Left lung (tissue), 10 donors: Measurements from ENCODE around the gene FPR1. TPM values are rescaled to one million over a fixed set of nuclear protein-coding genes. Genes with fewer than 3 reads are reported as not detected.
A peak's percentile ranks its signal among the peaks of the same experiment; 100 is the strongest.

Experiments
- ATAC-seq: fragments of 200-7000 bp; cut with Tn5 transposase; one replicate; pipeline ENCODE4 v1.9.1; 2020; ENCODE audit warnings: moderate library complexity
- DNase-seq, 4 donors: peaks; one replicate each; pipeline ENCODE4 v3.0.0-alpha.2; 2013 to 2020
- H3K27ac ChIP-seq, 2 donors: fragments of 200-600 bp; sonication (generic) in 1 of 2; one replicate each; pipeline versions ENCODE4 v1.5.0 to v1.8.0; 2020 to 2021
- H3K27me3 ChIP-seq, 2 donors: fragments of 200-600 bp; sonication (generic) in 1 of 2; one replicate each; pipeline versions ENCODE4 v1.5.0 to v1.8.0; 2020 to 2021
- H3K36me3 ChIP-seq, 2 donors: fragments of 200-600 bp; sonication (generic) in 1 of 2; one replicate each; pipeline versions ENCODE4 v1.5.0 to v1.8.0; 2020 to 2021
- H3K4me1 ChIP-seq, 2 donors: fragments of 200-600 bp; one replicate each; pipeline ENCODE4 v1.8.0; 2021
- H3K4me3 ChIP-seq, 2 donors: fragments of 200-600 bp; sonication (generic) in 1 of 2; one replicate each; pipeline versions ENCODE4 v1.5.0 to v1.8.0; 2020 to 2021; ENCODE audit warnings: mild to moderate bottlenecking in 1 of 2
- H3K9me3 ChIP-seq, 2 donors: fragments of 200-600 bp; sonication (generic) in 1 of 2; one replicate each; pipeline versions ENCODE4 v1.5.0 to v1.8.0; 2020 to 2021
- intact Hi-C, 2 donors: fragments of 100-400 bp; cut with DNase I; formaldehyde crosslinking; loops; one replicate each; pipeline versions ENCODE4 v1.11.2 to v1.14.2; 2022
- polyA plus RNA-seq, 6 donors: library from polyadenylated mRNA; unstranded; fragments of 120-200 nt; gene quantifications; one replicate each; pipeline ENCODE4 v1.2.1, GENCODE V29; 2013; ENCODE audit not compliant: insufficient read length in 6 of 6
- total RNA-seq, 2 donors: library from RNA; stranded (reverse); fragmentation: NEBNext Ultra II Directional; extraction: Animal tissue kit (Norgen Biotek cat#: 25700); gene quantifications; one replicate each; pipeline ENCODE4 v1.2.1, GENCODE V29; 2021
- TF ChIP-seq, protein P1 (sequence below), 2 donors: fragments of 200-600 bp; sonication (generic) in 1 of 2; IDR thresholded peaks; one replicate each; pipeline versions ENCODE4 v1.5.0 to v1.8.0; 2021; ENCODE audit warnings: antibody characterized with exemption in 2 of 2
- donor health status: DM: no; HTN: yes; CAD: no.
- donor health status: DM: no; HTN: no; CAD: no.

FPR1 gene
- total and polyA plus RNA-seq, 8 donors, result 1.6 to 193 (median 2.2) TPM

DNA sequence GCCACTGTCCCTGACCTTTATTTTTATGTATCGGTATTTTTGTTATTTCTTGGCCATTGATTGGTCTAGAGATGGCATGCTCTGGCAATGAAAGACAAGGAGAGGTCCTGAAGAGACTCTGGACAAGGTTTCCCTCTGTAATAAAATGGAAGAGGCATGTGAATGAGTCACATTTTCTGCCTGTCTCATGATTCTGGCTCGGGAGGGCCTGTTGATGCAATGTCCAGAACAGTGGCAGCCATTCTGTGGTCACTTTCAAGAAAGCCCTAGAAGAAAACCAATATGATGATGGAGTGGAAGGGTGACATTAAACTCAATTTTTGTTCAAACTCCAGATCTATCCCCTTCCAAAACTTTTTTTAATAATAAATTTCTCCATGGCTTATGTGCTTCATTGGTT, 41.3 kb upstream of the FPR1 start:
- Histone ChIP-seq H3K36me3 (no peaks in the 10 kb centered on the region), H3K9me3 (no peaks in the 10 kb centered on the region), H3K27me3 (no peaks in the 10 kb centered on the region), H3K27ac (no peak overlapping the region), H3K4me3 (no peak overlapping the region), H3K4me1 (peaks cover 0 to 15% of the 10 kb centered on the region in 2 donors)
- ATAC-seq (no peak), DNase-seq (no peak)
- intact Hi-C loops, result no loop called here
- TF ChIP-seq, protein P1, sequence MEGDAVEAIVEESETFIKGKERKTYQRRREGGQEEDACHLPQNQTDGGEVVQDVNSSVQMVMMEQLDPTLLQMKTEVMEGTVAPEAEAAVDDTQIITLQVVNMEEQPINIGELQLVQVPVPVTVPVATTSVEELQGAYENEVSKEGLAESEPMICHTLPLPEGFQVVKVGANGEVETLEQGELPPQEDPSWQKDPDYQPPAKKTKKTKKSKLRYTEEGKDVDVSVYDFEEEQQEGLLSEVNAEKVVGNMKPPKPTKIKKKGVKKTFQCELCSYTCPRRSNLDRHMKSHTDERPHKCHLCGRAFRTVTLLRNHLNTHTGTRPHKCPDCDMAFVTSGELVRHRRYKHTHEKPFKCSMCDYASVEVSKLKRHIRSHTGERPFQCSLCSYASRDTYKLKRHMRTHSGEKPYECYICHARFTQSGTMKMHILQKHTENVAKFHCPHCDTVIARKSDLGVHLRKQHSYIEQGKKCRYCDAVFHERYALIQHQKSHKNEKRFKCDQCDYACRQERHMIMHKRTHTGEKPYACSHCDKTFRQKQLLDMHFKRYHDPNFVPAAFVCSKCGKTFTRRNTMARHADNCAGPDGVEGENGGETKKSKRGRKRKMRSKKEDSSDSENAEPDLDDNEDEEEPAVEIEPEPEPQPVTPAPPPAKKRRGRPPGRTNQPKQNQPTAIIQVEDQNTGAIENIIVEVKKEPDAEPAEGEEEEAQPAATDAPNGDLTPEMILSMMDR (IDR thresholded peaks at IDR 0.05), result no peak

DNA sequence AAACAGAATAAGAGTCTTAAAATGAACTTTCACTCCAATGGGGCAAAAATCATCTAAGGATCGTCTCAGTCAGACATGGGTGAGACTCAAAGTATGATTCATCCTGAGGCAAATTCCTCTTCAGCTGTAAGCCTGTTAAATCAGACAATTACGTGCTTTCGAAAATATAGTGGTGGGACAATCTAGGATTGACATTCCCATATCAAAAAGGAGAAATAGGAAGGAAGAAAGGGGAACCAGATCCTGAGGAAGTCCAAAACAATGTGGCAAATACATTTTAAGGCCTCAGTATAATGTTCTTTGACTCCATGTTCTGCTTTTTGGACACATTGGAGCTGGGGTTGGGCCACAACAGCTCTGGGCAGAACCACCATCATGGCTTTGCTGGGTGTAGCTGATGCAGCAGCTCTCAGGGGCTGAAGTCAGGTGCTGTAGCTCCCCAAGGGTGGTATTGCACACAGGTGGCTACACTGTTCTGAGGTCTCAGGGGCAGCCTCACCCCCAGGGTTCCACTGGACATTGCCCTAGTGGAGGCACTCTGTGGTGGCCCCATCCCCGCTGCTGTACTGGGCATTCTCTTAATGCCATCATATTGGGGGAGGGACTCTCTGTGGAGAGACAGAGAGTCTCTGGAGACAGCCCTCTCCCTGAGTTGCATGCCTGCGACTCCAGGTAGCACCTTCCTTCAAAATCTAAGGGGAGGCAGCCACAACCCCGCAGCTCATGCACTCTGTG, 37.5 kb upstream of the FPR1 start:
- H3K36me3 ChIP-seq, result no peaks in the 10 kb centered on the region
- H3K4me3 ChIP-seq, result no peak overlapping the region
- H3K4me1 ChIP-seq, result peaks cover 0 to 31% of the 10 kb centered on the region in 2 donors
- peak overlapping the region; percentile 56 to 69 for H3K27ac ChIP-seq
- no peaks in the 10 kb centered on the region for H3K27me3 ChIP-seq
- DNase-seq (no peak), ATAC-seq (peak; percentile 41)
- intact Hi-C loops, result no loop called here
- no peaks in the 10 kb centered on the region for H3K9me3 ChIP-seq
- TF ChIP-seq, protein P1 (IDR thresholded peaks at IDR 0.05), result no peak

DNA sequence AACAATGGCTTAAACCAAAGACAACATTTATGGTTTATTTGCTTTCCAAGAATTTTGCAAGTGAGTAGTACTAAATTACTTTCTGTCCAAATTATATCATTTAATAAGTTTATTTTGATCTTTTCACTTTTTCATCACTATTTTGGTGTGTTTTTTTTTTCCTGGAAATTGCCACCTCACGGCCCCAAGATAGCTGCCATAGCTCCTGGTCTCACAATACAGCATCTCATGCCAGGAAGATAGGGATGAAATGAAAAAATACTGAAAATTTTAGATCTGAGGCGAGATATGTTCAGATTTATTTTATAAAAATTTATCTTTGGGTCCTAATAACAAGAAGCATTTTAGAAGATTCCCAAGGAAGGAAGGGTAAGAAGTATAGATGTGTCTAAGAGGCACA, 36.4 kb upstream of the FPR1 start:
- Histone ChIP-seq H3K4me1 (peaks cover 0 to 43% of the 10 kb centered on the region in 2 donors), H3K4me3 (no peak overlapping the region), H3K27me3 (no peaks in the 10 kb centered on the region), H3K27ac (peak overlapping the region in 1 of 2 donors; percentile 69), H3K9me3 (no peaks in the 10 kb centered on the region), H3K36me3 (no peaks in the 10 kb centered on the region)
- TF ChIP-seq, protein P1 (IDR thresholded peaks at IDR 0.05), result no peak
- ATAC-seq, result no peak
- intact Hi-C loops, result no loop called here
- no peak for DNase-seq

DNA sequence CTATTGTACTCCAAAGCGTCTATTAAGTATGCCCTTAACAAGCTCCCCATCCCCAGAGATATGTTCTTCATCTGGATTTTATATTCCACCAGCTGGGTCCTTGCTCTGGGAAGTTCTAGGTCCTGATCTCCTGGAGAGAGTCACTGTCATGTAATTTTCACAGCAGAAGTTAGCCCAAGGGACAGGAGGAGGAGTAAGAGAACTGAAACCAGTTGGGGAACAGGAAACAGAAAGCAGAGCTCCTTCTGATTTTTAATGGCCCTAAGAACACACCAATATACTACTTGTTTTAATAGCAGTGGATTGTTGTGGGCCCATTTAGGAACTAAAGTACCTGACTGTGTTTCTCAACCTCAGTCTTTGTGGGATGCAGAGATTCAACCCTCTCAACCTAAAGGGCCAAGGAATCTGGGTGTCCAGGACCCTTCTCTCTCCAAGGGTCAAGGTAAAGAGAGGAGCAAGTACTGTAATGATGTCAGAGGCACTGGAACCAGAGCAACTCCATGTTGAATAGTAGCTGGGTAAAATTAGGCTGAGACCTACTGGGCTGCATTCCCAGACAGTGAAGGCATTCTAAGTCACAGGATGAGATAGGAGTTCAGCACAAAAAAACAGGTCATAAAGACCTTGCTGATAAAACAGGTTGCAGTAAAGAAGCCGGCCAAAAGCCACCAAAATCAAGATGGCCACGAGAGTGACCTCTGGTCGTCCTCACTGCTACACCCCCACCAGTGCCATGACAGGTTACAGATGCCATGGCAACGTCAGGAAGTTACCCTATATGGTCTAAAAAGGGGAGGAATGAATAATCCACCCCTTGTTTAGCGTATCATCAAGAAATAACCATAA, 35.2 kb upstream of the FPR1 start:
- H3K9me3 ChIP-seq, result no peaks in the 10 kb centered on the region
- H3K27me3 ChIP-seq, result no peaks in the 10 kb centered on the region
- no peak overlapping the region for H3K4me3 ChIP-seq
- intact Hi-C loops, result no loop called here
- ATAC-seq (peak; percentile 14), DNase-seq (no peak)
- TF ChIP-seq, protein P1 (IDR thresholded peaks at IDR 0.05), result no peak
- H3K4me1 ChIP-seq, result peaks cover 0 to 49% of the 10 kb centered on the region in 2 donors
- H3K27ac ChIP-seq, result peak overlapping the region; percentile 53 to 80
- no peaks in the 10 kb centered on the region for H3K36me3 ChIP-seq
